ENCODE measurements around the gene CDAN1. TPM values are rescaled to one million over a fixed set of nuclear protein-coding genes. Genes with fewer than 3 reads are reported as not detected.

Gene CDAN1
- total RNA-seq, 5 donors from 2014 or later (not counting 1 experiment from before 2014, with no cell fraction given) = 28.2 to 45.7 (median 33.3) TPM

- DNase-seq (no peak), ATAC-seq (replicated peaks in 1 of 4) (no peak)
- CTCF ChIA-PET = no interaction called here
- H3K27ac ChIP-seq (ENCODE audit: low read length) = no peak overlapping the region
- peaks cover 3% of the 10 kb centered on the region for H3K36me3 Mint-ChIP-seq
- no peaks in the 10 kb centered on the region for H3K9me3 Mint-ChIP-seq
- H3K4me3 Mint-ChIP-seq = no peak overlapping the region
- no peaks in the 10 kb centered on the region for H3K9me3 ChIP-seq
- POLR2A ChIA-PET = no interaction called here
- H3K27me3 Mint-ChIP-seq = no peaks in the 10 kb centered on the region
- no peaks in the 10 kb centered on the region for H3K27me3 ChIP-seq (replicated peaks in 1 of 2; ENCODE audit: control insufficient read depth in 2 of 2, extremely low read depth in 1 of 2, insufficient read depth in 2 of 2, low read length in 1 of 2)
- 100% methylated on average over 4 of the region's 5 CpGs for WGBS (ENCODE audit: insufficient coverage)
- H3K36me3 ChIP-seq (ENCODE audit: control insufficient read depth in 2 of 2, extremely low read depth in 1 of 2, insufficient read depth in 1 of 2, low read length in 1 of 2) = peaks cover 0 to 3% of the 10 kb centered on the region in 2 donors
- no peak overlapping the region for H3K4me3 ChIP-seq (ENCODE audit: control insufficient read depth in 1 of 2, extremely low read depth in 1 of 2, low read length in 1 of 2)
- H3K4me1 ChIP-seq (ENCODE audit: control insufficient read depth in 1 of 2, extremely low read depth in 1 of 2, insufficient read depth in 2 of 2, low read length in 2 of 2) = no peaks in the 10 kb centered on the region
- no peak overlapping the region for H3K27ac Mint-ChIP-seq
- H3K4me1 Mint-ChIP-seq = peaks cover 0 to 1% (median 0%) of the 10 kb centered on the region in 3 donors
These were observed 40.3 kb downstream of the CDAN1 start for GRCh38 chr15:42696626-42697025.

- Mint-ChIP-seq H3K27me3 (no peaks in the 10 kb centered on the region), H3K9me3 (no peaks in the 10 kb centered on the region), H3K4me3 (no peak overlapping the region), H3K27ac (no peak overlapping the region), H3K4me1 (peaks cover 0 to 6% (median 1%) of the 10 kb centered on the region in 3 donors), H3K36me3 (peaks cover 3% of the 10 kb centered on the region)
- Histone ChIP-seq H3K4me3 (ENCODE audit: control insufficient read depth in 1 of 2, extremely low read depth in 1 of 2, low read length in 1 of 2) (no peak overlapping the region), H3K27me3 (replicated peaks in 1 of 2; ENCODE audit: control insufficient read depth in 2 of 2, extremely low read depth in 1 of 2, insufficient read depth in 2 of 2, low read length in 1 of 2) (no peaks in the 10 kb centered on the region), H3K9me3 (no peaks in the 10 kb centered on the region), H3K4me1 (ENCODE audit: control insufficient read depth in 1 of 2, extremely low read depth in 1 of 2, insufficient read depth in 2 of 2, low read length in 2 of 2) (peaks cover 0 to 3% of the 10 kb centered on the region in 2 experiments), H3K36me3 (ENCODE audit: control insufficient read depth in 2 of 2, extremely low read depth in 1 of 2, insufficient read depth in 1 of 2, low read length in 1 of 2) (peaks cover 0 to 3% of the 10 kb centered on the region in 2 donors), H3K27ac (ENCODE audit: low read length) (no peak overlapping the region)
- ChIA-PET CTCF (interaction anchor here in 1 of 2 donors (0.5 kb wide), 1 partner anchor 229 kb away, joined by 7 read pairs; no protein-coding TSS in a partner anchor), POLR2A (no interaction called here)
- 100% methylated on average over 2 of the region's 6 CpGs for WGBS (ENCODE audit: insufficient coverage)
- ATAC-seq (replicated peaks in 1 of 4) (no peak), DNase-seq (no peak)
These were observed 41.3 kb downstream of the CDAN1 start for GRCh38 chr15:42695527-42696071.

GRCh38 chr15:42694398-42694797 is 42.5 kb downstream of the CDAN1 start:
- H3K27me3 ChIP-seq (replicated peaks in 1 of 2; ENCODE audit: control insufficient read depth in 2 of 2, extremely low read depth in 1 of 2, insufficient read depth in 2 of 2, low read length in 1 of 2) = no peaks in the 10 kb centered on the region
- Mint-ChIP-seq H3K9me3 (no peaks in the 10 kb centered on the region), H3K4me3 (no peak overlapping the region), H3K4me1 (peaks cover 0 to 6% (median 1%) of the 10 kb centered on the region in 3 donors), H3K36me3 (peaks cover 3% of the 10 kb centered on the region), H3K27ac (no peak overlapping the region), H3K27me3 (no peaks in the 10 kb centered on the region)
- no peak overlapping the region for H3K4me3 ChIP-seq (ENCODE audit: control insufficient read depth in 1 of 2, extremely low read depth in 1 of 2, low read length in 1 of 2)
- H3K9me3 ChIP-seq = no peaks in the 10 kb centered on the region
- peaks cover 0 to 3% of the 10 kb centered on the region in 2 donors for H3K36me3 ChIP-seq (ENCODE audit: control insufficient read depth in 2 of 2, extremely low read depth in 1 of 2, insufficient read depth in 1 of 2, low read length in 1 of 2)
- CTCF ChIA-PET = no interaction called here
- no peak for ATAC-seq (replicated peaks in 1 of 4)
- H3K4me1 ChIP-seq (ENCODE audit: control insufficient read depth in 1 of 2, extremely low read depth in 1 of 2, insufficient read depth in 2 of 2, low read length in 2 of 2) = peaks cover 0 to 3% of the 10 kb centered on the region in 2 experiments
- POLR2A ChIA-PET = no interaction called here
- WGBS (ENCODE audit: insufficient coverage) = 95% methylated on average over 8 of the region's 10 CpGs
- no peak for DNase-seq
- H3K27ac ChIP-seq (ENCODE audit: low read length) = no peak overlapping the region

- H3K4me3 Mint-ChIP-seq = no peak overlapping the region
- H3K27me3 ChIP-seq (replicated peaks in 1 of 2; ENCODE audit: control insufficient read depth in 2 of 2, extremely low read depth in 1 of 2, insufficient read depth in 2 of 2, low read length in 1 of 2) = no peaks in the 10 kb centered on the region
- no peaks in the 10 kb centered on the region for H3K27me3 Mint-ChIP-seq
- peaks cover 0 to 3% of the 10 kb centered on the region in 2 donors for H3K36me3 ChIP-seq (ENCODE audit: control insufficient read depth in 2 of 2, extremely low read depth in 1 of 2, insufficient read depth in 1 of 2, low read length in 1 of 2)
- ATAC-seq (replicated peaks in 1 of 4) (no peak), DNase-seq (no peak)
- H3K4me1 Mint-ChIP-seq = peaks cover 0 to 6% (median 1%) of the 10 kb centered on the region in 3 donors
- H3K4me1 ChIP-seq (ENCODE audit: control insufficient read depth in 1 of 2, extremely low read depth in 1 of 2, insufficient read depth in 2 of 2, low read length in 2 of 2) = peaks cover 0 to 3% of the 10 kb centered on the region in 2 experiments
- no peak overlapping the region for H3K27ac ChIP-seq (ENCODE audit: low read length)
- no peaks in the 10 kb centered on the region for H3K9me3 ChIP-seq
- H3K36me3 Mint-ChIP-seq = peaks cover 3% of the 10 kb centered on the region
- 88% methylated on average over 4 of the region's 6 CpGs for WGBS (ENCODE audit: insufficient coverage)
- no peak overlapping the region for H3K27ac Mint-ChIP-seq
- ChIA-PET POLR2A (no interaction called here), CTCF (no interaction called here)
- no peak overlapping the region for H3K4me3 ChIP-seq (ENCODE audit: control insufficient read depth in 1 of 2, extremely low read depth in 1 of 2, low read length in 1 of 2)
- no peaks in the 10 kb centered on the region for H3K9me3 Mint-ChIP-seq
These were observed 43.0 kb downstream of the CDAN1 start for GRCh38 chr15:42693942-42694341.

- Histone ChIP-seq H3K4me3 (ENCODE audit: control insufficient read depth in 1 of 2, extremely low read depth in 1 of 2, low read length in 1 of 2) (no peak overlapping the region), H3K27me3 (replicated peaks in 1 of 2; ENCODE audit: control insufficient read depth in 2 of 2, extremely low read depth in 1 of 2, insufficient read depth in 2 of 2, low read length in 1 of 2) (no peaks in the 10 kb centered on the region), H3K9me3 (no peaks in the 10 kb centered on the region), H3K4me1 (ENCODE audit: control insufficient read depth in 1 of 2, extremely low read depth in 1 of 2, insufficient read depth in 2 of 2, low read length in 2 of 2) (peaks cover 0 to 3% of the 10 kb centered on the region in 2 experiments), H3K27ac (ENCODE audit: low read length) (no peak overlapping the region), H3K36me3 (ENCODE audit: control insufficient read depth in 2 of 2, extremely low read depth in 1 of 2, insufficient read depth in 1 of 2, low read length in 1 of 2) (peaks cover 0 to 3% of the 10 kb centered on the region in 2 donors)
- Mint-ChIP-seq H3K4me3 (no peak overlapping the region), H3K9me3 (no peaks in the 10 kb centered on the region), H3K36me3 (peaks cover 3% of the 10 kb centered on the region), H3K27ac (no peak overlapping the region), H3K4me1 (peaks cover 0 to 6% (median 1%) of the 10 kb centered on the region in 3 donors), H3K27me3 (no peaks in the 10 kb centered on the region)
- no peak for ATAC-seq (replicated peaks in 1 of 4)
- DNase-seq = no peak
- ChIA-PET CTCF (no interaction called here), POLR2A (no interaction called here)
- WGBS (ENCODE audit: insufficient coverage) = 94% methylated on average over 6 of the region's 6 CpGs
These were observed 43.4 kb downstream of the CDAN1 start for GRCh38 chr15:42693496-42693895.

- Histone ChIP-seq H3K4me1 (ENCODE audit: control insufficient read depth in 1 of 2, extremely low read depth in 1 of 2, insufficient read depth in 2 of 2, low read length in 2 of 2) (peaks cover 0 to 3% of the 10 kb centered on the region in 2 experiments), H3K4me3 (ENCODE audit: control insufficient read depth in 1 of 2, extremely low read depth in 1 of 2, low read length in 1 of 2) (no peak overlapping the region), H3K9me3 (no peaks in the 10 kb centered on the region), H3K36me3 (ENCODE audit: control insufficient read depth in 2 of 2, extremely low read depth in 1 of 2, insufficient read depth in 1 of 2, low read length in 1 of 2) (peaks cover 0 to 3% of the 10 kb centered on the region in 2 donors), H3K27me3 (replicated peaks in 1 of 2; ENCODE audit: control insufficient read depth in 2 of 2, extremely low read depth in 1 of 2, insufficient read depth in 2 of 2, low read length in 1 of 2) (no peaks in the 10 kb centered on the region), H3K27ac (ENCODE audit: low read length) (no peak overlapping the region)
- Mint-ChIP-seq H3K9me3 (no peaks in the 10 kb centered on the region), H3K27ac (no peak overlapping the region), H3K27me3 (no peaks in the 10 kb centered on the region), H3K4me3 (no peak overlapping the region), H3K4me1 (peaks cover 0 to 6% (median 1%) of the 10 kb centered on the region in 3 donors), H3K36me3 (peaks cover 3% of the 10 kb centered on the region)
- WGBS (ENCODE audit: insufficient coverage) = 96% methylated on average over 3 of the region's 4 CpGs
- no peak for DNase-seq
- POLR2A ChIA-PET = no interaction called here
- CTCF ChIA-PET = no interaction called here
- ATAC-seq (replicated peaks in 1 of 4) = no peak
These were observed 43.9 kb downstream of the CDAN1 start for GRCh38 chr15:42692997-42693396.

Data from T-cell (primary cell).